Right cardiac atrium (tissue), 5 donors: ENCODE measurements around the gene ADGRV1. TPM values are rescaled to one million over a fixed set of nuclear protein-coding genes. Genes with fewer than 3 reads are reported as not detected.
"Not testable (repeated sequence)": the region's sequence is repeated elsewhere in the genome, so short reads cannot be mapped to it uniquely, and the experiment has no call there.

Source experiments
- ATAC-seq, 2 donors: fragments of 200-7000 bp; cut with Tn5 transposase; one replicate each; pipeline versions ENCODE4 v1.8.0 to v1.9.1; 2020; ENCODE audit warnings: moderate library complexity in 2 of 2, mild to moderate bottlenecking in 1 of 2
- DNase-seq, 3 donors: peaks; one replicate each; pipeline ENCODE4 v3.0.0-alpha.2; 2020
- H3K27ac ChIP-seq: one replicate; pipeline ENCODE4 v1.5.1; 2013; ENCODE audit warnings: mild to moderate bottlenecking, low read length, control low read depth, moderate library complexity
- H3K27me3 ChIP-seq: one replicate; pipeline ENCODE4 v1.6.1; 2013; ENCODE audit not compliant: control insufficient read depth, insufficient read depth
- H3K4me1 ChIP-seq: one replicate; pipeline ENCODE4 v1.6.1; 2013; ENCODE audit warnings: low read length; ENCODE audit not compliant: control insufficient read depth, insufficient read depth
- H3K4me3 ChIP-seq: one replicate; pipeline ENCODE4 v1.5.1; 2013; ENCODE audit warnings: low read length, control low read depth
- H3K9me3 ChIP-seq: one replicate; pipeline ENCODE4 v1.6.1; 2013; ENCODE audit warnings: low read length; ENCODE audit not compliant: control insufficient read depth
- WGBS: extraction: QIAGEN DNeasy Blood & Tissue Kit; methylation state at CpG from one replicate; pipeline ENCODE4 v1.1.7; 2013; 5-methylcytosine and 5-hydroxymethylcytosine counted together
- intact Hi-C, 4 donors: fragments of 100-400 bp; cut with DNase I; formaldehyde crosslinking; loops; one replicate each; pipeline versions ENCODE4 v1.11.0 to v1.14.0; 2022 to 2023
- polyA plus RNA-seq: library from polyadenylated mRNA; stranded (reverse); fragments of 200-250 nt; gene quantifications from one replicate; pipeline ENCODE4 v1.2.3, GENCODE V29; 2013
- total RNA-seq, 4 donors: library from RNA; stranded (reverse); fragmentation: NEBNext Ultra II Directional; extraction: Animal tissue kit (Norgen Biotek cat#: 25700); gene quantifications; one replicate each; pipeline ENCODE4 v1.2.1, GENCODE V29; 2021
- donor health status: healthy with polysubstance abuse.
- donor health status: DM: no; HTN: yes; CAD: no.
- donor health status: DM: no; HTN: no; CAD: no.
- donor health status: DM: no; HTN: yes; CAD: no; lungs with severe emphysema.
- donor health status: DM: yes; HTN: yes; CAD: no.

ADGRV1 gene
- total and polyA plus RNA-seq, 5 donors: 0.05 to 1.1 (median 0.37) TPM

- H3K27ac ChIP-seq: no peak overlapping the region
- no peak for ATAC-seq
- intact Hi-C loops: no loop called here
- no peaks in the 10 kb centered on the region for H3K27me3 ChIP-seq
- 84% methylated on average over 1 of the region's 1 CpG for WGBS
- H3K4me1 ChIP-seq: no peaks in the 10 kb centered on the region
- DNase-seq: no peak
- H3K9me3 ChIP-seq: no peaks in the 10 kb centered on the region
- H3K4me3 ChIP-seq: no peak overlapping the region
Observed at GRCh38 chr5:90569084-90569483, 10.5 kb downstream of the ADGRV1 start.

- no peaks in the 10 kb centered on the region for H3K9me3 ChIP-seq
- ATAC-seq (no peak), DNase-seq (no peak)
- no peaks in the 10 kb centered on the region for H3K4me1 ChIP-seq
- no peak overlapping the region for H3K4me3 ChIP-seq
- WGBS: 68% methylated on average over 2 of the region's 2 CpGs
- intact Hi-C loops: no loop called here
- no peak overlapping the region for H3K27ac ChIP-seq
- no peaks in the 10 kb centered on the region for H3K27me3 ChIP-seq
Observed at GRCh38 chr5:90570034-90570433, 11.4 kb downstream of the ADGRV1 start.

GRCh38 chr5:90571147-90571773 lies 12.7 kb downstream of the ADGRV1 start:
- intact Hi-C loops: no loop called here

GRCh38 chr5:90575712-90576111 lies 17.1 kb downstream of the ADGRV1 start:
- no peak overlapping the region for H3K4me3 ChIP-seq
- H3K27ac ChIP-seq: no peak overlapping the region
- intact Hi-C loops: no loop called here
- no peak for ATAC-seq
- no peaks in the 10 kb centered on the region for H3K9me3 ChIP-seq
- no peaks in the 10 kb centered on the region for H3K27me3 ChIP-seq
- DNase-seq: no peak
- WGBS: 83% methylated on average over 5 of the region's 5 CpGs
- H3K4me1 ChIP-seq: no peaks in the 10 kb centered on the region

More at GRCh38 chr5:90571147-90571773, 12.7 kb downstream of the ADGRV1 start:
- Histone ChIP-seq H3K27me3 (no peaks in the 10 kb centered on the region), H3K9me3 (no peaks in the 10 kb centered on the region), H3K4me1 (no peaks in the 10 kb centered on the region), H3K4me3 (no peak overlapping the region), H3K27ac (no peak overlapping the region)
- DNase-seq (no peak), ATAC-seq (no peak)
- 89% methylated on average over 1 of the region's 1 CpG for WGBS

GRCh38 chr5:90576566-90576965 lies 18.0 kb downstream of the ADGRV1 start:
- intact Hi-C loops, H3K27me3 ChIP-seq, H3K9me3 ChIP-seq, H3K4me3 ChIP-seq, H3K27ac ChIP-seq, ATAC-seq, H3K4me1 ChIP-seq, DNase-seq: not testable (repeated sequence)
- 86% methylated on average over 3 of the region's 3 CpGs for WGBS

GRCh38 chr5:90579905-90580304 lies 21.3 kb downstream of the ADGRV1 start:
- DNase-seq, H3K4me1 ChIP-seq, H3K4me3 ChIP-seq, H3K9me3 ChIP-seq, intact Hi-C loops, ATAC-seq, H3K27ac ChIP-seq, H3K27me3 ChIP-seq: not testable (repeated sequence)
- WGBS: 88% methylated on average over 2 of the region's 2 CpGs

GRCh38 chr5:90581956-90582355 lies 23.4 kb downstream of the ADGRV1 start:
- no peaks in the 10 kb centered on the region for H3K27me3 ChIP-seq
- H3K27ac ChIP-seq: no peak overlapping the region
- no peak overlapping the region for H3K4me3 ChIP-seq
- 73% methylated on average over 2 of the region's 2 CpGs for WGBS
- intact Hi-C loops: no loop called here
- DNase-seq (no peak), ATAC-seq (no peak)
- H3K4me1 ChIP-seq: no peaks in the 10 kb centered on the region
- no peaks in the 10 kb centered on the region for H3K9me3 ChIP-seq

- Histone ChIP-seq H3K4me3 (no peak overlapping the region), H3K27me3 (no peaks in the 10 kb centered on the region), H3K27ac (no peak overlapping the region), H3K4me1 (no peaks in the 10 kb centered on the region), H3K9me3 (no peaks in the 10 kb centered on the region)
- ATAC-seq: no peak
- WGBS: 74% methylated on average over 7 of the region's 7 CpGs
- DNase-seq: no peak
- intact Hi-C loops: no loop called here
Observed at GRCh38 chr5:90585337-90585986, 26.9 kb downstream of the ADGRV1 start.

GRCh38 chr5:90586469-90586868 lies 27.9 kb downstream of the ADGRV1 start:
- Histone ChIP-seq H3K27me3 (no peaks in the 10 kb centered on the region), H3K4me1 (no peaks in the 10 kb centered on the region), H3K9me3 (no peaks in the 10 kb centered on the region), H3K27ac (no peak overlapping the region), H3K4me3 (no peak overlapping the region)
- no peak for ATAC-seq
- DNase-seq: no peak
- 81% methylated on average over 2 of the region's 2 CpGs for WGBS
- intact Hi-C loops: no loop called here

GRCh38 chr5:90590170-90590569 lies 31.6 kb downstream of the ADGRV1 start:
- ATAC-seq: no peak
- intact Hi-C loops: no loop called here
- DNase-seq: no peak
- Histone ChIP-seq H3K27ac (no peak overlapping the region), H3K4me1 (no peaks in the 10 kb centered on the region), H3K4me3 (no peak overlapping the region), H3K9me3 (no peaks in the 10 kb centered on the region), H3K27me3 (no peaks in the 10 kb centered on the region)
- 87% methylated on average over 3 of the region's 3 CpGs for WGBS

- H3K27me3 ChIP-seq, H3K27ac ChIP-seq, intact Hi-C loops, H3K4me1 ChIP-seq, ATAC-seq, H3K9me3 ChIP-seq, DNase-seq, H3K4me3 ChIP-seq: not testable (repeated sequence)
- 88% methylated on average over 6 of the region's 6 CpGs for WGBS
Observed at GRCh38 chr5:90593083-90593482, 34.5 kb downstream of the ADGRV1 start.
